ENCODE results near the gene SPRR2B. TPM values are rescaled to one million over a fixed set of nuclear protein-coding genes. Genes with fewer than 3 reads are reported as not detected.

Gene SPRR2B
- not detected in 2 replicates for total RNA-seq

GRCh38 chr1:153071511-153071910 is at the start of gene SPRR2B:
SPRR2B (minus strand) TSS chr1:153071611; CDS start chr1:153070839, 772 bp downstream.

GRCh38 chr1:153113416-153113815 is 42.0 kb upstream of the SPRR2B start, which contains the start of gene SPRR2F:
SPRR2F (minus strand) TSS chr1:153113516; CDS start chr1:153112733, 783 bp downstream.

GRCh38 chr1:153094426-153094825 is 23.0 kb upstream of the SPRR2B start, which contains the start of gene SPRR2E:
SPRR2E (minus strand) TSS chr1:153094526; CDS start chr1:153093751, 775 bp downstream.

GRCh38 chr1:153057375-153057774 is 14.0 kb downstream of the SPRR2B start, which contains the start of gene SPRR2A:
SPRR2A (minus strand) TSS chr1:153057512; CDS start chr1:153056735, 777 bp downstream.

GRCh38 chr1:153040950-153041631 is 30.3 kb downstream of the SPRR2B start, which contains the start of gene SPRR2D:
SPRR2D (minus strand) TSS chr1:153041120; CDS start chr1:153040346, 774 bp downstream.

GRCh38 chr1:153030895-153031294 is 40.5 kb downstream of the SPRR2B start, which contains the start of gene SPRR1B:
SPRR1B (plus strand) TSS chr1:153031203; CDS start chr1:153032346, 1,143 bp downstream.

Other genes starting within 250 kb of the SPRR2B start
- gene LCE1A, start 244.1 kb downstream of the SPRR2B start, total RNA-seq = not detected in 2 replicates
- gene LCE6A, start 228.8 kb downstream of the SPRR2B start, total RNA-seq = not detected in 2 replicates
- not detected in 2 replicates for gene LCE7A, start 211.6 kb downstream of the SPRR2B start, total RNA-seq
- not detected in 2 replicates for gene SMCP, start 193.3 kb downstream of the SPRR2B start, total RNA-seq
- not detected in 2 replicates for gene IVL, start 163.1 kb downstream of the SPRR2B start, total RNA-seq
- gene SPRR5, start 124.4 kb downstream of the SPRR2B start, total RNA-seq = not detected in 2 replicates
- gene SPRR4, start 101.0 kb downstream of the SPRR2B start, total RNA-seq = not detected in 2 replicates
- not detected in 2 replicates for gene SPRR1A, start 87.5 kb downstream of the SPRR2B start, total RNA-seq
- gene SPRR3, start 69.9 kb downstream of the SPRR2B start, total RNA-seq = not detected in 2 replicates
- not detected in 2 replicates for gene SPRR1B, start 40.4 kb downstream of the SPRR2B start, total RNA-seq
- gene SPRR2D, start 30.5 kb downstream of the SPRR2B start, total RNA-seq = not detected in 2 replicates
- not detected in 2 replicates for gene SPRR2A, start 14.1 kb downstream of the SPRR2B start, total RNA-seq
- not detected in 2 replicates for gene SPRR2E, start 22.9 kb upstream of the SPRR2B start, total RNA-seq
- gene SPRR2F, start 41.9 kb upstream of the SPRR2B start, total RNA-seq = not detected in 2 replicates
- gene SPRR2G, start 79.3 kb upstream of the SPRR2B start, total RNA-seq = not detected in 2 replicates
- not detected in 2 replicates for gene LELP1, start 131.8 kb upstream of the SPRR2B start, total RNA-seq
- 0.12 TPM in 1 of 2 replicates, not detected in the other for gene PRR9, start 146.0 kb upstream of the SPRR2B start, total RNA-seq
- gene LORICRIN, start 188.1 kb upstream of the SPRR2B start, total RNA-seq = not detected in 2 replicates
- not detected in 2 replicates for gene PGLYRP3, start 241.3 kb upstream of the SPRR2B start, total RNA-seq